Erythroblast (primary cell): ENCODE measurements around the gene FSTL4.
"Not testable (repeated sequence)": the region's sequence is repeated elsewhere in the genome, so short reads cannot be mapped to it uniquely, and the experiment has no call there.

ENCODE experiments used
- DNase-seq, 2 experiments: peaks; one replicate each; lab custom pipeline; 2025; lab: John Stamatoyannopoulos, UW
- GATA1 ChIP-seq: IDR thresholded peaks from 2 replicates; pipeline ENCODE4 v1.6.1; 2011; ENCODE audit warnings: low read depth, mild to moderate bottlenecking, control low read depth, low read length, moderate library complexity
- POLR2A ChIP-seq: IDR thresholded peaks from 2 replicates; pipeline ENCODE4 v1.6.1; 2011; ENCODE audit warnings: mild to moderate bottlenecking, low read length

FSTL4 gene

DNA sequence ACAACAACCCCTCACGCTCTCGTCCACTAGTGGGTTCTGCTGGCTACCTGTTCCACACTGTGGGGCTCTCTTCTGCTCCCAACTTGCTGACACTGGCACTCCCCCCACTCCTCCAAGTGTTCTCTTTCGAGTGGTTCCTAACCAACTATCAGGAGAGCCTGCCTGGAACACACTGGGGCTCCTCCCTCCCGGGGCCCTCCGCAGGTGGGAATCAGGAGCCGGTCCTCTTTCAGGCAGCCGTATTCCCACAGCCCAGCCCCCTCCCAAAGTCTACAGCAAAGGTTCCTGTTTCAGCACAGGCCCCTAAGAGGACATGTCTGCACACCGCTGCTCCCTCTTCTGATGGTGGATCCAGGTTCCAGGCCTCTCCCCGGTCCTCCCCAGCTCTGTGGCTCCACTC, 165.9 kb downstream of the FSTL4 start:
- DNase-seq = no peak
- TF ChIP-seq GATA1 = no peak
- no peak for TF ChIP-seq POLR2A

DNA sequence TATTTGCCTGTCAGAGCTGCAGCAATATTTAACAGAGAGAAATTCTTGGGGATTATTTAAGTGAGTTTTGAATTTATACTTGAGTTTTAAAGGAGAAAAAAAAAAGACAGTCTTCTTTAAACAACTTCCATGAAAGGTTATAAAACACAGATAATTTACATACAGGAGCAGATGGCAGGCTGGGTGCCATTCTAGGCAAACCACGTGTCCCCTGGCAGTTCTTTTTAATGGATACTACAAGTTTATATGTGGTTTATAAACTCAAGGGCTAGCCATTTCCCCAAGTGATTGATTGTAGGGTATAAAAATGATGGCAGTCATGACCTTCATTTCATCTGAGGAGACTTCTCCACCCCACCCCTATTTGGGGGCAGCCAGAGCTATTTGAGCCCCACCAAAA, 166.6 kb downstream of the FSTL4 start:
- TF ChIP-seq POLR2A = no peak
- no peak for TF ChIP-seq GATA1
- DNase-seq = no peak

DNA sequence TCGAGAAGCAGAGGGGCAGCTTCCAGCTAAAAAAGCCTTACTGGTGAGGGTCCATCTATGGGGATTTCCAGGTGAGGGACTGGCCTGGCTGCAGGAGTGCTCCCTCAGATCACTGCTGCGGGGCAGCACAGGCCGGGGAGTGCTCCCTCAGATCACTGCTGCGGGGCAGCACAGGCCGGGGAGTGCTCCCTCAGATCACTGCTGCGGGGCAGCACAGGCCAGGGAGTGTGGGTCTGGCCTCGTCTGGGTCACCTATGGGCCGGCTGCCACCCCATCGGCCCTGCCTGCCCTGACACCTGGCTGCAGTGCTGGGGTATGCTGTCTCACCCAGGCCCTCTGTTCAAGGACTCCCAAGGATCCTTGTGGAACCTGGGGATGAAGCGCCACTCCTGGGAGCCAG, 167.1 kb downstream of the FSTL4 start:
- not testable (repeated sequence) for DNase-seq

DNA sequence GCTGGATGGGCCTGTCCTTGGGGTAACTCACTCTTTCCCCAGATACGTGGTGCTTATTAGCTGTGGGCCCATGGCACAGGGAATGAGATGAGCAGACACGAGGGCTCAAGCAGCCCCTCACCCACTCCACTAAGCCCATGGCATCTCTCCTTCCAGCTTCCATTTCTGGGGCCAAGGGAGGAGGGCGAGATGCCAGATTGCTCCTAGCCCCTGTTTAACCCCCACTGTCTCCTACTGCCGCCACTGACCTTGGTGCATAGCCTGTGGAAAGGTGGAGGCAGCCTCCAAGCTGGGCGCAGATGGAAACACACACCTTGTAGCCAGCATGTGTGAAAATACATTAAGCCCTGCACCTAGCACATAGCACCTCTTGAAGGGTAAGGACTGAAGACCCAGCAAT, 167.6 kb downstream of the FSTL4 start:
- no peak for TF ChIP-seq GATA1
- TF ChIP-seq POLR2A = no peak
- DNase-seq = no peak

DNA sequence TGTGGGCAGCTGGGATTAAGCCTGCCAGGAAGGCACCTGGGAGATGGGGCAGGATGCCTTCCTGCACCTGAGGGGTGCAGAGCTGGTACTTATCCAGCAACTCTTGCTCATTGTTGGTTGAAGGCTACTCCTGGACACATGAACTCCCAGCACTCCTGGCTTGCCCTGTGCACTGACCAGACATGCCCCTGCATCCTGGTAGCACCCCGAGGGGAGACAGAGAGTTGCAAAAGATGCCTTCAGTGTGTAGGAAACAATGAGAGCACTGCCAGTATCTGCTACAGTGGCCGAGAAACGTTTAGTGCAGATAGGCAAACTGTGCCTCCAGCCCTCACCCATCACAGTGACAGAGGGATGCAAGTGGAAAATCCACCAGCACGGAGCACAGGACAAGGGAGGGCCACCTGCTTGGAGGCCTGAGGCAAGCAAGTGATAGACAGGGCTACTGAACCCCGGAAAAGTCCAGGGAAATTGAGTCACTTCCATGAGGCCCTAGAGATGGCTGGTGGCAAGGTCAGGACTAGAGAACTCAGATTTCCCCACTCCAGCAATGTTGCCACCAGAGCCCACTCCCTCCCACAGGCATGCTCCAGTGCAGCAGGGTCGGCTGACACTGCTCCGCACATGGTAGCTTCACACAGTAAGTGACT, 171.1 kb downstream of the FSTL4 start:
- TF ChIP-seq POLR2A (no peak), GATA1 (no peak)
- DNase-seq = no peak

DNA sequence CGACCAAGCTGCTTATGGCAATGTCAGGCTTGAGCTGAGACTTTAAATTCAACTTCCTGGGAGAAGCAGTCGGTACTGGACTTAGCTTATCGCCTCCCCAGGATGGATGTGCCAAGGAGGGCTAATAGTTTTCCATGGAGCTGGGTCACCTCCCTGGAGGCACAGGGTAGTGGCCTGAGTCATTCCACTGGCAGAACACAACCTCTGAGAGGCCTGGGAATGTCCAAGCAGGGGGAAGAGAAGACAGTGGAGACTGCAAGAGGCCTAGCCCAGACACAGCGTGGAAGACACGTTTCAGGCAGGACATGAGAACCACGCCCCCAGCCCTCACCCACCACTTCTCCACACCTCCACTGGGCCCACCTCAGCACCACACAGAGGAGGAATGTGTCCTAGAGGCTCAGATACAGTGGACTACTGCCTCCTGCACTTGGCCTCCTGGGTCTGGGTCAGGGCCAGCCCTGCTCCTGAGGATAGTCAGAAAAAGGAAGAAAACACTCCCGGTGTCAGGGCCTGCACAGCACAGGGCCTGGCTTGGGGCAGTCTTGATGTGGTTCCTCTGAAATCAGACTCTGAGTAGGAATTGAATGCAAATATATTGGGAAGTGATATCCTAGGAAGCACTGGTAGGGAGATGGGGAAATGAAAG, 171.8 kb downstream of the FSTL4 start:
- DNase-seq = no peak
- no peak for TF ChIP-seq POLR2A
- no peak for TF ChIP-seq GATA1

DNA sequence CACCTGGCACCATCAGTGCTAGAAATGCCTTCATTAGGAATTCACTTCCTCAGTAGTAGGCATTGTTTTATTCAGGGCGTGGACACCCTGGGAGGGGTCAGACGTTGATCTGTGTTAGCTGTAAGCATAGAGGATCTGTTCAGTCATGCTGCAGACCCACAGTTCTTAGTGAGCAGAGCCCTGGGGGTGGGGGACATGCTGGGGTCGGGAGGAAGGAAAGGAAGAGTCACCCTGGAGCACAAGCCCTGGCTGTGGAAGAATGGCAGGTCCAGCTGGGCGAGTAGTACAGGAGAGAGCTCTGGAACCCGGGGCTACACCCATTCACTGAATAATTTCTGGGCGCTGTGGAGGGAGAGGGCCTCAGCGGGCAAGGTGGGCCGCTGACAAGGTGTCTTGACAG, 172.5 kb downstream of the FSTL4 start:
- TF ChIP-seq GATA1 = no peak
- TF ChIP-seq POLR2A = no peak
- DNase-seq = no peak

DNA sequence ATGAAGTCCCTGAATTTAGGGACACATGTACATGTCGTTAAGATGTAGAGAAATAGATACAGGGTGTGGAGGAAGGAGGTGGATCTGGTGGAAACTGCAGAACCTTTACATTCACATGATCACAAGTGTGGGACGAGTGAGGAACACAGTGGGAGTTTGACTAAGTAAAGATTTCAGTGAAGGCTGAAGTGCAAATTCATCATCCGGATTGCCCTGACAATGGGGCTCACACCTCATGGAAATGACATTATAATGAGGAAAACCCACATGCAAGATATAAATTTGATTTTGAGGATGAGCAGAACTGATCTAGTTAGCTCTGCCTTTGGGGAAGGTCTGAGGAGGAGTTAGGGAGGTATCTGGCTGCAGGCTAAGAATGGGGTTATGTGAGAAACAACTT, 173.9 kb downstream of the FSTL4 start:
- no peak for DNase-seq
- TF ChIP-seq POLR2A (no peak), GATA1 (no peak)

DNA sequence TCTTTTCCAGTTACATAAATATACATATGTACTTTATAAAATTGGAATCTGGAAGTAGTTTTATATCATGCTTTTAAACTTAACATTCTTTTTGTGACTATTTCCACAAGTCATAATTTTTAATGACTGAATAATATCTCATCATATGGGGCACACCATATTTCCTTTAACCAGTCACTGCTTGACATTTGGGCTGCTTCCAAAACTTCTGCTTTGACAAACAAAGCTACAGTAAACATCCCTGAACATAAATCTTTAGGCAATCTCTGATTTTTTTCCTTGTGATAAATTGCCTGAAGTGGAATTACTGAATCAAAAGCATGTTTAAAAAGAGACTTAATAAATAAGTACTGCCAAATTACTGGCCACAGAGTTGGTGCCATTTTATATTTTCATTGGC, 178.0 kb downstream of the FSTL4 start:
- TF ChIP-seq GATA1 (no peak), POLR2A (no peak)
- no peak for DNase-seq

DNA sequence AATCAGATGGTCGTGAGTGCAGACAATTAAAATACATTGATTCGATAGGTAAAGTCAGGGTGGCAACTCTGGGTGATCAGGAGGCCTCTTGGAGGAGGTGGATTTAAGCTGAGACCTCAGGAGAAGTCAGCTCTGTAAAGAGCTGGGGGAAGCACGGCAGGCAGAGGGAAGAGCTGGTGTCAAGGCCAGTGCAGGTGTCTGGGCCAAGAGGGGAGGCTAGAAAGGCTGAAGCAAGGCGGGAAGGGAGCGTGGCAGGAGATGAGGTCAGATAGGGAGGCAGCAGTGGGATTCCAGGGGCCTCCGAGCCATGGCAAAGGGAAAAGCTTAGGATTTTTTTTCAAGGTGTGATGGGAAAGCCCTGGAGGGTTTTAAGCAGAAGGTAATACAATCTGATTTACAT, 178.7 kb downstream of the FSTL4 start:
- DNase-seq = no peak
- no peak for TF ChIP-seq POLR2A
- no peak for TF ChIP-seq GATA1

DNA sequence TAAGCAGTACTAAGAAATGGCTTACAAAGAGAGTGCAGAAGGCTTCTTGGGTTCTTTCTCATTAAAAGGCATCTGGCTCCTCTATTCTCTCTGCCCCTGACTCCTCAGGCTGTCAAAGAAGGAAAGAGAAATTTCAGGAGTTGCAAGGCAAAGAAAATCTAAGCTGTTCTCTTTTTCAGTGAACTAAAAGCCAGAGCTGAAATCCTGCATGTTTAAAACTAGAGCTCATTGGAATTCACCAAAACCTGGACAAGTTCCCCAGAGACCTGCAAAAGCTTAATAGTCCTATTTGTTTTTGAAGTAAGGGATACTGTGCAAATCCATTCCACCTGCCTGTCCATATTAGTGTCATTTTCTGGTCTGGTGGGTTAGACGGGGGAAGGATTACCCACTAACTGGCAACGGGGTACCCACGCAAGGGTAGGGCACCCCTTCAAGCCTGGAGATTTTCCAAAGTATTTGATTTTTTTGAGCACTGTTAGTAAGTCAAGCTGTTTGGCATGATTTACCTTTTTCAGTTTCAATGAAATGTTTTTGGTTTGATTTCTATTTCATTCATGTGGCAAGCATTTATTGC, 179.3 kb downstream of the FSTL4 start:
- TF ChIP-seq GATA1 (no peak), POLR2A (no peak)
- DNase-seq = no peak

DNA sequence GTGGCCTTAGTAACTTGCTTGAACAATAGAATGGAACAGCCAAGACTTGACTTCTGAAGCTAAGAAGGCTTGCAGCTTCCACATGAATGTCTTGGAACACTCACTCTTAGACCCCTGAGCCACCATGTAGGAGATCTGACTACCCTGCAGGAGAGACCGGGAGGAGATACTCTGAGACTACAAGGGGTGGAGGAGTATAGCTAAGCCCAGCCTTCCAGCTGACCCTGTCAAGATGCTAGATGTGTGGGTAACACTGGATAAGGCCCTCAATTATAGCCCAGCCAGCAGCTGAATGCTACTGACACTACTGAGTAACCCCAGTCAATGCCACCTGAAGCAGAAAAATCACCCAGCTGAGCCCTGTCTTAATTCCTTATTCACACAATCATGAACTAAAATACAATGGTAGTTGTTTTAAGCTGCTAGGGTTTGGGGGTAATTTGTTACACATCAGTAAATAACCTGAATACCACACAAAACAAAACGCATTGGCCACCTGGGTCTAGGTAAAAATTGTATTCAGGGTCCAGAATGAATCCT, 180.9 kb downstream of the FSTL4 start:
- TF ChIP-seq GATA1 = no peak
- no peak for TF ChIP-seq POLR2A
- no peak for DNase-seq

DNA sequence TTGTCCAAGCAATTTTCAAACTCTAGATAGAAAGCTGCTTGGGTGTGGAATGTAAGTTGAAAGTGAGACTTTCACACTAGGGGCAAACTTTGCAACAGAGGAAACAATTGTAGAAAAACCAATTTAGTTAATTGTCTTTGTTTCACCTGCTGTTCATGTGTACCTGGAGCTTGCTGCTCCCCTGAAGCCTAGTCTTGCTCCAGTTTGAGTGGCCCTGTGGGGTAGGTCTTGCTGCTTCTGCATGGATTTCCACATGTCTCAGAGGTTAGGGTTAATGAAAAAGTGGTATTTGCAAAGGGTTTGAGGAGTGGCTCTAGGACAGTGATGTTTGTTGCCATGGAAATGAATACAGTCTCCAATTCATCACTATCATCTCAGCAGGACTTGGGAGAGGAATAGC, 182.2 kb downstream of the FSTL4 start:
- DNase-seq = no peak
- TF ChIP-seq POLR2A (no peak), GATA1 (no peak)

DNA sequence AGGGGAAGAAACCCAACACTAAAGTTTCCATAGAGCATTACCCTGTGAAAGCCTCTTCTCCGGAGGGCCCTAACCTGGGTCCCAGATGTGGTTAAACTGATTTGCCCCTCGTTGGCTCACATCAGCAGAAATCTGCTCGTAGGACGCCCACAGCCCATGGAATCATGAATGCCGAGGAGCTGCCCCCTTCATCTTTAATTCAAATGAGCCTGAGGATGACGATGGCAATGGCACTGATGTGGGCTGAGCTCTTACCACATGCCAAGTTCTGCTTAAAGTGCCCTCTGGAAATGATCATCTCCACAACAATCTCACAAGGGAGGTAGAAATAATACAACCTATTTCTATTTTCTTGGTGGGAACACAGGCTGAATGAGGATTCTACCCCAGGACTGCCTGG, 183.3 kb downstream of the FSTL4 start:
- TF ChIP-seq POLR2A (no peak), GATA1 (no peak)
- DNase-seq = no peak
